PC-3 (cell line): ENCODE measurements around the gene HPDL.

Experiments
- EZH2phosphoT487 ChIP-seq: fragments of 300-600 bp; sonication (generic); IDR thresholded peaks from 2 replicates; pipeline ENCODE4 v1.6.1; 2018; ENCODE audit warnings: mild to moderate bottlenecking, antibody characterized with exemption, low read length, borderline replicate concordance
- TF ChIP-seq, protein P1 (sequence below): fragments of 300-600 bp; sonication (generic); conservative IDR thresholded peaks from 2 replicates; pipeline ENCODE4 v1.5.1; 2017; ENCODE audit warnings: antibody characterized with exemption, low read depth, mild to moderate bottlenecking, low read length

DNA sequence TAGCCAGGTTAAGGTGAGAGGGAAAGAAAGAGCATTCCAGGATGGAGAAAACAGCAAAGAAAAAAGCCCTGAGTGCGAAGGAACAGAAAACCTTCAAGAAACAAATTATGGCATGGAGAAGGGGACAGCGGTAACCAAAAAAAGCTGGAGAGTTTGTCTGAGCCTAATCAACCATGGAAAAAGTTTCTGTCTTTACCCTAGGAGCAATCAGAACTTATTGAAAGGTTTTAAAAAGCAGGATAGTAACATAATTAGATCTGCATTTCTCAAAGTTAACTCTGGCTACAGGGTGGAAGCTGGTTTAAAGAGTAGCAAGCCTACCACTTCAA is 26.1 kb upstream of the HPDL start:
- TF ChIP-seq, protein P1, sequence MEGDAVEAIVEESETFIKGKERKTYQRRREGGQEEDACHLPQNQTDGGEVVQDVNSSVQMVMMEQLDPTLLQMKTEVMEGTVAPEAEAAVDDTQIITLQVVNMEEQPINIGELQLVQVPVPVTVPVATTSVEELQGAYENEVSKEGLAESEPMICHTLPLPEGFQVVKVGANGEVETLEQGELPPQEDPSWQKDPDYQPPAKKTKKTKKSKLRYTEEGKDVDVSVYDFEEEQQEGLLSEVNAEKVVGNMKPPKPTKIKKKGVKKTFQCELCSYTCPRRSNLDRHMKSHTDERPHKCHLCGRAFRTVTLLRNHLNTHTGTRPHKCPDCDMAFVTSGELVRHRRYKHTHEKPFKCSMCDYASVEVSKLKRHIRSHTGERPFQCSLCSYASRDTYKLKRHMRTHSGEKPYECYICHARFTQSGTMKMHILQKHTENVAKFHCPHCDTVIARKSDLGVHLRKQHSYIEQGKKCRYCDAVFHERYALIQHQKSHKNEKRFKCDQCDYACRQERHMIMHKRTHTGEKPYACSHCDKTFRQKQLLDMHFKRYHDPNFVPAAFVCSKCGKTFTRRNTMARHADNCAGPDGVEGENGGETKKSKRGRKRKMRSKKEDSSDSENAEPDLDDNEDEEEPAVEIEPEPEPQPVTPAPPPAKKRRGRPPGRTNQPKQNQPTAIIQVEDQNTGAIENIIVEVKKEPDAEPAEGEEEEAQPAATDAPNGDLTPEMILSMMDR: no peak
- no peak for TF ChIP-seq EZH2phosphoT487
